T-helper 22 cell (primary cell): ENCODE results near the gene GATA2.

Experiments
- DNase-seq: peaks from one replicate; pipeline ENCODE4 v3.0.0-alpha.2; 2020; ENCODE audit warnings: low read depth

The GATA2 gene

GRCh38 chr3:128473180-128473519, 19.9 kb downstream of the GATA2 start:
- DNase-seq, result no peak

GRCh38 chr3:128472449-128473179, 20.4 kb downstream of the GATA2 start:
- DNase-seq, result no peak

GRCh38 chr3:128471720-128472119, 21.3 kb downstream of the GATA2 start:
- no peak for DNase-seq

GRCh38 chr3:128471110-128471509, 21.9 kb downstream of the GATA2 start:
- no peak for DNase-seq

GRCh38 chr3:128470134-128470899, 22.7 kb downstream of the GATA2 start:
- no peak for DNase-seq

GRCh38 chr3:128469556-128469955, 23.4 kb downstream of the GATA2 start:
- no peak for DNase-seq

GRCh38 chr3:128468791-128469527, 24.0 kb downstream of the GATA2 start:
- DNase-seq, result no peak

GRCh38 chr3:128468285-128468790, 24.7 kb downstream of the GATA2 start:
- DNase-seq, result no peak

GRCh38 chr3:128466840-128467541, 26.0 kb downstream of the GATA2 start, which contains the start of gene DNAJB8:
Gene DNAJB8 (minus strand): TSS chr3:128466890. CDS start chr3:128463245, 3,645 bp downstream.
- DNase-seq, result no peak

GRCh38 chr3:128464702-128465101, 28.3 kb downstream of the GATA2 start:
- DNase-seq, result no peak

GRCh38 chr3:128464188-128464587, 28.8 kb downstream of the GATA2 start:
- DNase-seq, result no peak

GRCh38 chr3:128463771-128464170, 29.2 kb downstream of the GATA2 start:
- DNase-seq, result no peak

GRCh38 chr3:128463354-128463753, 29.6 kb downstream of the GATA2 start:
- no peak for DNase-seq

GRCh38 chr3:128462931-128463330, 30.1 kb downstream of the GATA2 start:
- DNase-seq, result no peak

GRCh38 chr3:128462341-128462910, 30.6 kb downstream of the GATA2 start:
- DNase-seq, result no peak

GRCh38 chr3:128461731-128462130, 31.3 kb downstream of the GATA2 start:
- no peak for DNase-seq

- DNase-seq, result no peak
Measured at GRCh38 chr3:128459461-128459820, 33.6 kb downstream of the GATA2 start.

- DNase-seq, result no peak
Measured at GRCh38 chr3:128458746-128459460, 34.1 kb downstream of the GATA2 start.

- DNase-seq, result no peak
Measured at GRCh38 chr3:128457937-128458336, 35.1 kb downstream of the GATA2 start.

- no peak for DNase-seq
Measured at GRCh38 chr3:128456776-128457715, 36.0 kb downstream of the GATA2 start.
